Ureter (tissue), 1 donor: ENCODE results near the gene TRMO. TPM values are rescaled to one million over a fixed set of nuclear protein-coding genes. Genes with fewer than 3 reads are reported as not detected.

Source experiments
- DNase-seq: peaks from one replicate; pipeline ENCODE4 v3.0.0-alpha.2; 2020; ENCODE audit warnings: low spot score
- total RNA-seq: library from RNA; stranded (reverse); gene quantifications from one replicate; pipeline ENCODE4 v1.2.4, GENCODE V29; 2023
- donor health status: DM: yes; HTN: yes; CAD: no.

Gene TRMO
- total RNA-seq, 1 donor from 2014 or later, result 16.2 TPM

DNA sequence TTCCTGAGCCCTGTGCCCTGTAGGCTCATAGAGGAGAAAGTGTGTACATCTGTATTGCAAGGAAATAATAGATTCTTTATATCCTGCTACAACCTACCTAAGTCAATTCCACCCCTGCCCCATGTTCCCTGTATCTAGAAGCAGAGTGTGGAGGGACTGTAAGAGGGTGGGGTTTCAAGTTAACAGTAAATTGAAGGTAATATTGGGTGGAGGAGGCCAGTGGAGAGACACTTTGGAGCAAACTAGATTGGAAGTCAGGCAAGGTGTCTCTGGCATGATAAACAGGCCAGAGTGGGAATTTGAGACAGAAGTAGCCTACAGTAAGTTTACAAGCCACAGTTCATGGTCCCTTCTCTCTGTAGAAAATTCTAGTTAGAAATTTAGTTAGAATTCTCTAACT is 17.9 kb upstream of the TRMO start:
- DNase-seq, result no peak

DNA sequence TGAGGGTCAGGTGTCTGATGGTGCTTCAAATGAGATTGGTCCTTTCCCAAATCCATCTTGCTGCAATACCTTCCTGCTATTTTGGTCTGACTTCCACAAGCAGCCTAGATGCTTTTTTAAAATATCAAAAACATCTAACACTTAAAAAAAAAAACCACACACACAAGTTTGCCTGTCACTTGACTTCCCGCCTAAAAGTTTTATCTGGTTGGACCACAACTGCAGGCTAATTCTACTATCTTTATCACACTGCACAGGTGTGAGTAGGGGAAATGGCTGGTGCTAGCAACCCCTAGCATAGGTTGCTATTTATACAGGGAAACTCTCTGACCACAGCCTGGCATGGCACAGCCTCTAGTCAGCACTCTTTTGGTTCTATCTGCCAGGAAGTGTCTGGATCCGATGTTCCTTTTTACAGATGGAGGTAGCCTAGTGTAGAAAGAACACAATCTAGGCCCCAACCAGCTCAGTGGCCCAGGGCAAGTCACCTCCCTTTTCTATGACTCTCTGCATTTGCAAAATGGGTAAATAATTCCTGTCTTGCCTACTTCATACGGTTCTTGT is 15.9 kb upstream of the TRMO start, which contains the start of gene HEMGN:
HEMGN (minus strand) TSS at position 92 of the 564 bp plus-strand sequence; CDS start at position 56, 36 bp downstream.
- no peak for DNase-seq

DNA sequence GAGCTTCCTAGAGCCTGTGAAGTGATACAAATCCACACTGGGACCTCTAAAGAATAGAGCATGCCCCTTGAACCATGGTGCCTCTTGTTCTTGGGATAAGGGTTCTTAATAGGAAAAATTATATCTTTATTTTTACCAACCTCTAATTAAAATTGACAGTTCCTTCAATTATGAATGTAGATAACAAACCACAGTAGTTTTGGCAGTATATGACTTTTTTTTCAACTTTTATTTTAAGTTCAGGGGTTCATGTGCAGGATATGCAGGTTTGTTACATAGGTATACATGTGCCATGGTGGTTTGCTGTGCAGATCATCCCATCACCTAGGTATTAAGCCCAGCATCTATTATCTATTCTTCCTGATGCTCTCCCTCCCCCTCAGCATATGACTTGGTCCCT is 14.7 kb upstream of the TRMO start:
- no peak for DNase-seq

DNA sequence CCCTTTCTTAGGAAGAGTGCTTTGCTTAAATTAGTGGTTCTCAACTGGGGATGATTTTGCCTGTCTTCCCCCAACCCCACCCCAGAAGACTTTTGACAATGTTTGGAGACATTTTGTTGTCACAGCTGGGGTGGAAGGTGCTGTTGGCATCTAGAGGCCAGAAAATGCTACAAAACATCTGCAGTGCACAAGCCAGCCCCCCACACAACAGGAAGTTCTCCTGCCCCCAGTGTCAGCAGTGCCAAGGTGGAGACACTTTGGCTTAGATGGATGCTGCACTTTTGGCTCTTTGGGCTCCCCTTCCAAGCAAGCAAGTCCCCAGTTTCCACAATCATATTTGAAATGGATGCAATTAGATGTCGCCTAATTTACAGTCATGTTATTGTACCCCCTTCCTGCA is 13.0 kb upstream of the TRMO start:
- no peak for DNase-seq

DNA sequence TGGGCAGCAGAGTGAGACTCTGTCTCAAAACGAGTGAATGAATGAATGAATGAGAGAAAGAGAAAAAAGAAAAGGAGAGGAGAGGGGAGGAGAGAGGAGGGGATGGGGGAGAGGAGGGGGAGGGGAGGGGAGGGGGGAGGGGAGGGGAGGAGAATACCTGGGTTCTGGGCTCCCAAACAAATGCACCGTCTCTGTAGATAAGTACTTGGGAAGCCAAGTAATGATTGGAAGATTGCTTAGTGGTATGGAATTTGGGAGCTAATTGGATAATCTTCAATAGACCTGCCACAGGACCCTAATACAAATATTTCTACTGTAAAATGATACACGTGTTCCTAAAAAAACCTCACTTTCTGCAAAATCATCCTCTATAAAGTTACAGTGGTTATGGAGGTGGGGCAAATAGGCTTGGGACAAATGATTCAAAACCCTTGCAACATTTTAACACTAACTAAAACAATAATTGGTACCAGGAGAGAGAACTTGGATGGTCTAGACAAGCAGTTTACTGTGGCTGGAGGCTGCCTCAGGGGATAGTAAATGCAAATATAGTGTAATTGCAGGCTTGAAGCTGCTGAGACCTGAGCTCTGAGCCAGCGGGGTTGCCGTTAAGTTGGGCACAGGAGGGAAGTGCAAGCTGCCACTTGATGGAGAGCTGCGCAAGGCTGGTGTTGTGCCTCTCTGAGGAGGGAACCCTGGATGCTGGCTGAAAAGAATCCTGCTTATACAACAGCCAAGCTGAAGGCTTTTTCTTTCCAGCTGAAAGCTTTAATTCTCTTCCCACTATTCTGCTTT is 12.2 kb upstream of the TRMO start:
- DNase-seq, result no peak

DNA sequence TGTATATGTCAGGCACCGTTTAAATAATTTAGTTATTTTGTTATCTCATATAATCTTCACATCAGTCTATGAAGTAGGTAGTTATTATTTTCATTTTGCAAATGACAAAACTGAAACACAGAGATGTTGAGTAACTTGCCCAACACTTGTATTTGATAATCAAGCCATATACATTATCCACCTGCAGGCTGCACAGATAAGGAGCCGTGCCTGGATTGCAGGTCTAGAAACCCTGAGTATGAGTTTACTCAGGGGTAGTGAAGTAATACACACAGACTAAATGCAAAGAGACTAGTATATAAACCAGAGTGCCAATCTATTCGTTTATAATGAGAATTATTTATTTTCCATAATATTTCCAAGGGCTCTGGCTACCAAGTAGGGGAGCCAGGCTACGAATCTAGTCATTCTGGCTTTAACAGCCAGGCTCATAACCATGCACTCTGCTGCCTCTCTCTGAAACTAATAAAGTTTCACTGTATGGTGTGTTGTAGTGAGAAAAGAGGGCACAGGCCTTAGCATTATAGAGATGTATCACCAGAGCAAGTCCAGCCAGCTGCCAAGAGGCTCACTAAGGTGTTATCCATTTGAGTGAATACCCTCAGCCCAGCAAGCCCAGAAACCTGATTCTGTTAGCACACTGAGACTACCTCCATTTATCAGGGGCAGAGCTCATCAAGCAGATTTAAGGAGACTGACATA is 11.1 kb upstream of the TRMO start:
- DNase-seq, result no peak

DNA sequence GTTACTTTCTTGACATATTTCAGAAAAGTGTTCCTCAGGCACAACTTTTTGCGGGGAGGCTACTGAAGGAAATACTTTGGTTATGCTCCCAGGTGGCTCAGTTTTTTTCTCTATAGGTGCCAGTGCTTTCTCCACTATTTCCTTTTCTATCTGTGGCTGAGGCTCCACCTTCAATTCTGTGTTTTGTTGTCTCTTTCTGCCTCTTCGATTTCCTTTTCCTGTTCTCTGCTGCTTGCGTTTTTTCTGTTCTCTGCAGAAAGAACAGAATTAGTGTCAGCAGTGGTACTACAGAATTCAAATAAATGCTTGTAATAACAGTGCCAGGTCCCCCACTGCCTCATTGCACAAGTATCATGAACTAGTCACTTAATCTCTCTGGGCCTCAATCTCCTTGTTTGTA is 8.7 kb upstream of the TRMO start:
- no peak for DNase-seq

DNA sequence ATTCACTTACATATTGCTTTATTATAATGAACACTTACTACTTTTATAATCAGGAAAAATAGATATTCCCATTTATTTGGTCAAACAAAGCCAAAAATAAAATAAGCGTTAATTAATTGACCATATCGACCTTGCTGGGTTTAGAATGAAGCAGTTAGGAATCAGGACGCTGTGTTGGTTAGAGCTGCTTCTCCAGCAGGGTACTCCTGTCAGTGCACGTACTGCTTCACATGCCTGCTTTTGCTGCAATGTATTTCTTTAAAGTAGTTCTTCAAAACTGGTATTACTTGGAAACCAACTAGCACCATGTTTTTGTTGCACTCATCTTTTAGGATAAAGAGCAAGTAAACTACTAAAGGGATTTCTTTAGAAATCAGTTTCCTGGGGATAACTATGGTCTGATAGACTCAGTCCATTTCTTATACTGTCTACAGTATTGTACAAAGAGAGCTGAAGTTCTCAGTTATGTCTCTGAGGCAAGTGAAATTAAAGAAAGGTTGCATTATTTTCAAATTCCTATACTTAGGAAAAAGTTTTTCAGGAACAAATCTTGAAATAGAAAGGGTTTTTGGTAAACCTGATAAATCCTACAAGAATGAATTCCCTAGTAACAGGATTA is 6.8 kb upstream of the TRMO start:
- no peak for DNase-seq

DNA sequence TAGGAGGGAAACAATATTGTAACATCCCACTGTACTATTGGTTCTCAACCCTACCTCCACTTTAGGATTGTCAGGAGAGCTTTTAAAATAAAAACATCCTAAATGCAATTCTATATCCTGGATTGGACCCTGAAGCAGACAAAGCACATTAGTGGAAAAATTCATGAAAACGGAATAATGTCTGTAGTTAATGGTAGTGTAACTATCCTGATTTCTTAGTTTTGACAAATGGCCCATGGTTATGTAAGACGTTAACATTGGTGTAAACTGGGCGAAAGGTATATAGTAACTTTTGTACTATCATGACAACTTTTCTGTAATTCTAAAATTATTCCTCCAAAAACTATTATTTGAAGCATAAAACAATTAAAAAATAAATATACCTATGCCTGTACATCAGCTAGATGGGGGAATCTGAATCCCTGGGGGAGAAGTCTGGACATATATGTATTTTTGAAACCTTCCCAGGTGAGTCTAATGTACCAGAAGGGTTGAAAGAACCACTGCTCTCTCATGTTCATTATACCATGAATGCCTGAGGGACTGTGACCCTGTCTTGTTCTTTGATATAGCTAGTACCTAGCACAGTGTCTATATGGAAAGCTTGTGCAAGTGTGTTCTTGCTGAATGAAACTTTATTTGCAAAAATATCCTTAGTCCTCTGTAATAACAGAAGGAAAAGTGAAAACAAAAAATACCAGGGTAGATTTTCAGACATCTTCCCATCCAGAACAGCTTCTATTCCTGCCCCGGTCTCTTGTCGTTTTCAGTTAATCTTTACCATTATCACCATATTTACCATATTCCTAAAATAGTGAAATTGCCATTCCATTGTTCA is 3.4 kb upstream of the TRMO start:
- DNase-seq, result no peak

DNA sequence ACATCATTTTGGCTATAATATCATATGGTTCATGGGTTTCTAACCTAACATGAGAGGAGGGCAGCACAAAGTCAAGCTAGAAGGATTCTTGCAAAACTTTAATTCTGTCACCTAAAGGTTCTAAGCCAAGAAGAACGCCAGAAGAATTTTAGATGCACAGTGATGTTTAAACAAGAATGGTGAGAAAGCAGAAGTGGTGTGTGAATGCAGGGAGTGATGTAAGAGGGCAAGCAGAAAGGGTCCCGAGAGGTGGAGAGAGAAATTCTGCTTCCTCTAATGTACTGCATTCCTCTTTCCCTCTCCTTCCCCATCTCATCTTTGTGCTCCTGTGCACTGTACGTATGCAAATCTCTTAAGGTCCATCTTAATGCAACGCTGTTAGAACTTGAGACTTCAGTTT is 2.1 kb upstream of the TRMO start:
- no peak for DNase-seq

DNA sequence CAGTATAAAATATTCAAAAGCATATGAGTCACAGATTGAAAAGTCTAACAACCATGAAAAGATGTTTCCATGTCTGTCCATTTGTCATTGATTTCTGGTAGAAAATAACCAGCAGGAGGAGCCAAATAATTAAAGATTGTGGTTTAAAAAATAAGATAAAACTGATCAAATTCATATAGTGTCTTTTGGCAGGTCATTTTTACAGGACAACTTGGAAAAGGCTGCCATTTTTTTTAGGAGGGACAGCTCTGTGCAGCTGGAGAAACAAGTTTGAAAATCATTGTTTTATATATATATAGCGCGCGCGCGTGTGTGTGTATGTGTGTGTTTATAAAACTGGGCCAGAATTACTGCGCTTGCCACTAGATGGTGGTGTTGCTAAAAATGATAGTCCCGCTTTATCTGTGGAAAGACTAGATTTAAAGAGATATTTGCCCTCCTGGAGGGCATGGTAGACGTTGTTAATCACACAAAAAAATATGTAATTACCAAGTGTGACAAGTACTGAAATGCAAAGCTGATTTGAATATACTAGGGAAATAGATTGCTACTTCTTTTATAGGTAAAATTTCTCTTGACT is 1.3 kb upstream of the TRMO start:
- DNase-seq, result peak; percentile 77

DNA sequence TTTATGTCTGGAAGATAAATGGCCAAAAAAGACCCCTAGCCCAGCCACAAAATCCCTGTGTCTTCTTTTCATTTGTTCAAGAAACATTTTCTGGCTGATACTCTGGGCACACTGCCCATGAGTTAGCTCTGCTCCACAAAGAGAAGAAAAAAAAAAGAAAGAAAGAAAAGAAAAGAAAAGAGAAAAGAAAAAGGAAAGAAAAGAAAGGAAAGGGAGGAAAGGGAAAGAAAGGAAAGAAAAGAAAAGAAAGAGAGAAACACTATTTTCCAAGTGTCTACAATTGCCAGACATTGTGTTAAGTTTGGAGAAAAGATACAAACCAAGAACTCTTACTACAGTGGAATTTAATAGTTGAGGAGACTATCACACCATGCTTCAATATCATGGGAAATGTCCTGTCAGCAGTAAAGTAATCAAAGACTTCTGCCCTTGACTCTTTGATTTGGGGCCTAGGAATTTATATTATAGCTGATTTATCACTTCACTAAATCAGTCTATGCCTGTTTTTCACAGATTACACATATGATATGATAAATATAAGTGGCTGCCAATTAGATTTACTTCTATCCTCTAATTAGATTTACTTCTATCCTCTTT is 3.0 kb downstream of the TRMO start:
- DNase-seq, result no peak

DNA sequence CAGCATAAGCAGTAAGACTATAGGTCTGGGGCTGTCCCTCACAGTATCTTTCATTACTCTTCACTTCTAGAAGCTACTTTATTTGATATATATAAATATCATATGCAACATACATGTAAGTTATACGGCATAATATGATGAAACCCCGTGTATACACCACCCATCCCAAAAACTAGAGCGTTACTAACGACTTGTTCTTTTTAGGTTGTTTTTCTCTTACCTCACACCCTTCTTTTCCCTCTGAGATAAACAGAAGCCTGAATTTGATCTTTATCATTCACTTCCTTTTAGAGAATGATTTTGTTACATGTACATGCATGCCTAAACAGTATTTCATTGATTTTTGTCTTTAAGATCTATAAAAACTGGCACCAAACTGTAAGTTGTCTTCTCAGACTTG is 3.7 kb downstream of the TRMO start:
- DNase-seq, result no peak

DNA sequence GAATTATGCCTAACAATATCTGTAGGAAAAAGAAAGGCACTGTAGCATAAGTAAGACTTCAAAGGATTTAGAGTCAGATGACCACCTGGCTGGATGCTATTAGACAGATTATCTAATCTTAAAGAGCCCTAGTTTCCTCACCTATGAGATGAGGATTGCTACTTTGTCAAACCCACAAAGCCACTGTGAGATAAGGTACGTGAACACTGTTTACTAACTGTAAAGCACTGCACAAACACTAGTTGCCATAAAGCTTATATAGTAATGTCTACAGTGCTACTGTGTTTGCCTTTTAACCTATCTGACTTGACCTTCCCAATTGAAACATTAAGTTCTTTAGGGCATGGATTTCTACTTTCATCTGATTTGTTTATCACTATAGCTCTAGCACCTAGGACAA is 10.3 kb downstream of the TRMO start:
- no peak for DNase-seq

DNA sequence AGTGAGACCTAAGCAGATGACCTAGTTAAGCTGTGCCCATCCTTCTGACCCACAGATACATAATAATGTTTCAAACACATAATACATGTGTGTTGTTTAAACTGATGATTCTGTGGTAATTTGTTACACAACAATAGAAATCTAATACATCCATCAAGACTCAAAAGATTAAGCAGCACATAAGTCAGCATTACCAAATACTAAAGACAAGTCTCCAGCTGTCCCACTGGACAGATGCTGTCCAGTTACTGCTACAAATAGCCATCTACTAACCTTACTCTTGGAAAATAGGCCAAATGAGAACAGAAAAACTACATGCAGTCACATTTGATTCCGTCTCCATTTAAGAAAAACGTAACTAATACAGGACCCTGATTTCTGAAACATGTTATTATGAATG is 10.8 kb downstream of the TRMO start:
- DNase-seq, result no peak

DNA sequence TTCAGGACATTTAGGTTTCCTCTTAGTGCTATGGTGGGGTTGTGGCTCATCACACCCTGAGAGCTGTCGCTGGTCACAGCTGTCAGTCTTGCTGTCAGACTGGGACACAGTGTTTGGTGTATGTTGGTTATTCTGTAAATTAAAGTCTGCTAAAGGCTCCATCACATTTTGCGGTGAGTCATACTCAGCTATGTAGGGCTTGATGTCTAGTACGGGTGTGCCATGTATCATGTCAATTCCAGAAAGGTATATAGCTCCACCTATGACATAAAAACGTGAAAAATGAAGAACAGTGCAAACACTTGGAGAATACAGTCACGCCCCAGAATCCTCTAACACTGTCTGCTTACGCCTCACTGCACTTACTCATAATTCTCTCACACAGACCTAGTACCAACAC is 11.9 kb downstream of the TRMO start:
- DNase-seq, result no peak

DNA sequence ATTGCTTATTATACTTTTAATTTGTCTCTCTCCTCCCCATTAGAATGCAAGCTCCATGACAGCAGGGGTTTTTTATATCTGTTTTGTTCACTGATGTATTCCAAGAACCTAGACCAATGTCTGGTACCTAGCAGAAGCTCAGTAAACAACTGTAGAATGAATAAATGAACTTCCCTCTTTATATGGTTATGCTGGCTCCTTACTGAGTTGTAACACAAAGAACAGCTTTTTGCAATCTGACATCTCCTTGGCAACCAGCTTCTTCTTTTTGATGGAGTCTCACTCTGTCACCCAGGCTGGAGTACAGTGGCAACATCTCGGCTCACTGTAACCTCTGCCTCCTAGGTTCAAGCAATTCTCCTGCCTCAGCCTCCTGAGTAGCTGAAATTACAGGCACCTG is 13.6 kb downstream of the TRMO start:
- no peak for DNase-seq

DNA sequence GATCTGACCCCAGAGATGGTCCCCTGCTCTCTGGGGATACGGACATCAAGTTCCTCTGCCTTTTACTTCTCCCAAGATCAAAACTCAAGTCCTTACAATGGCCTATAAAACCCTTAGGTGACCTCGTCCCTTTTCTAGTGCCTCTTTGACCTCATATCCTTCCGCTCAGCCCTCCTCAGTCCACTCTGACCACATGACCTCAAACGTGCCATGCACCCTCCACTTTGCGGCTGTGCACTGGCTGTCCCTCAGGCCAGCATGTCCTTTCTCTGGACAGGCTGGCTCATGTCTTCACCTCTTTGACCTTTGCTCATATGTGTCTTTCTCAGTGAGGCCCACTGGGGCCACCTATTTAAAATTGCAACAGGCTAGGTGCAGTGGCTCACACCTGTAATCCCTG is 14.7 kb downstream of the TRMO start:
- DNase-seq, result no peak

DNA sequence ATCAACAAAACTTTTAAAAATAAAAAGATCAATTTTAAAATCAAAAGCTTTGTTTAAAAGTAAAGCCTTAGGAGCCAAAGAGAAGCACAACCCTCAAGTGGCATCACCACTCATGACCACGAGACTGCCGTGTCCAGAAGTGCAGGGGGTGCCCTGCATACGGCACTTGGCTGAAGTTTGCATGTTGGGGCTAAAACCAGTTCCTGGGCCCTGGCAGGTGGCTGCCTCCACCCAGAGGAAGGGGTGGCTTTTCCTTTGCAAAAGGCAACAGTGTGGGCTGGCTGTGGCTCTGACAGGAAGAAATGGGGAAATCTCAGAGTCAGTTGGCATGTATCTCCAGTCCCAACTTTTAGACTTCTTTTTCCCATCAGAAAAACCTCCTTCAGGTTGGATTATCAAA is 15.3 kb downstream of the TRMO start:
- no peak for DNase-seq

DNA sequence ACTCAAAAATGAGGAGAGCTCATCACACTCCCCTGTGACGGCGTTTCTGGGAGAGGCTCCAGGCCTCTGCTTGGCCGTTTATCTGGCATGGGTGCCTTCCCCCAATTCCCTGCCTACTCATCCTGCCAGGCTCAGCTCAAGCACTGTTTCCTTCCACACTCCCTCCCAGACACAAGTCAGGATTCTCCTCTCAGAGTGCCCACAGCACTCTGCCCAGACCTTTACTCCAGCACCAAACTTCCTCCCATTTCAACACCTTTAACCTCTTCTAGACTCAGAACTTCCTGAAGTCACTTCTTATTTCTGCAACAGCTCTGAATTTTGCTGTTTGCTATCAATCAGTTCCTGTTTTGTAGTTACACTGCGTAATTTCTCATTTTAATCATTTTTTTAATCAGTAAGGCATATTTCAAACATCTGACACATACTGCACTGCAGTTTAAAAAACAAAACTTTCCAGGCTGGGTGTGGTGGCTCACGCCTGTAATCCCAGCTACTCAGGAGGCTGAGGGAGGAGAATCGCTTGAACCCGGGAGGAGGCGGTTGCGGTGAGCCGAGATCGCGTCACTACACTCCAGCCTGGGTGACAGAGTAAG is 16.0 kb downstream of the TRMO start:
- DNase-seq, result no peak

DNA sequence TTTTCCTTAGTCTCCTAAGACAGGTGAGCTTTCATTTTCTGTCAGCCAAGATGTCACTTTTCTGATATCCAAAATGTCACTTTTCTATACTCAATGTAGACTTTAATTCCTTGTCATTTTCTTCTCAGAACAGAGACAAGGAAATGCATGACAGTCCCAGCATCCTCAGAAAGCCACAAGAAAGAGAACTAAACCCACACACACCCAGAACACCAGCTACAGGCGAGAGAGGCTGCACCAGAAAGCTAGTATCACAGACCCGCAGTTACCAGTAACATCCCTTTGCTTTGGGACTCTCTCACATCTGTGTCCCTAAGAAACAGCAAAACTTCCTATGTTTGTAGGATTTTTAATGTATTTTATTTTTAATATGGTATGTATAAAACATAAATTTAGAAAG is 17.1 kb downstream of the TRMO start:
- DNase-seq, result no peak
